Measurements from ENCODE around the gene UST.
"Not testable (repeated sequence)": the region's sequence is repeated elsewhere in the genome, so short reads cannot be mapped to it uniquely, and the experiment has no call there.

Gene UST

DNA sequence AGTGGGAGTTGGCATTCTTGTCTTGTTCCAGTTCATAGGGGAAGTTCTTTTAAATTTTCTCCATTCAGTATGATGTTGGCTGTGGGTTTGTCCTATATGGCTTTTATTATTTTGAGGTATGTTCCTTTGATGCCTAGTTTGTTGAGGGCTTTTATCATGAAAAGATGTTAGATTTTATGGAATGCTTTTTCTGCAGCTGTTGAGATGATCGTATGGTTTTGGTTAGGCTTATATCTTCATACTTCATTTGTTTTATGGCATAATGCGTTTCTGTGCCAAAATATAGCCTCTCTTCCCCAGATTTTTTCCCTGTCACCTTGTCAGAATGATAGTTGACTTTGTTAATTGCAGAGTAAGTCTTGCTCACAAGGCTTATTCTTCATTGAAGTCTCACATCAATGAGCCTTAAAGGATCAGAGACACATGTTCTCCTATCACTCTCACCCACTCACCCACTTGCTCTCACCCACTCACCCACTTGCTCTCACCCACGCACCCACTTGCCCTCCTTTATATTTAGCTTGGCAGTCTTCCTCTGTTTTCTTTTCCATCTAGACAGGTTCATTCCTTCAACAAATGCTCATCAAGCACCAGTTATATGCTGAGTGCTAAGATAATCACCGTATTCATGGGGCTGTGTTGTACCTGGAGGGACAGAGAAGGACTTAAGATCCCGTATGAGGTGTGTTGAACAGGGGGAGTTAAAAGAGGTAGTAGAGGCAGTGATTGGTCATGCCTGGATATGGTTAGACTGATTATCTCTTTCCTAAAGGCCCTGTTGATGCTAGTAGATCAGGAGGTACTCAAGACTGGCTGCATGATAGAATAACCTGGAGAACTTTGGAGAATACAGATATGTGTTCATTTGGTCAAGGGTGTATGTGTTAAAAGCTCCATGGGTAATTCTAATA is 19.3 kb downstream of the UST start:
- DNase-seq, result no peak

DNA sequence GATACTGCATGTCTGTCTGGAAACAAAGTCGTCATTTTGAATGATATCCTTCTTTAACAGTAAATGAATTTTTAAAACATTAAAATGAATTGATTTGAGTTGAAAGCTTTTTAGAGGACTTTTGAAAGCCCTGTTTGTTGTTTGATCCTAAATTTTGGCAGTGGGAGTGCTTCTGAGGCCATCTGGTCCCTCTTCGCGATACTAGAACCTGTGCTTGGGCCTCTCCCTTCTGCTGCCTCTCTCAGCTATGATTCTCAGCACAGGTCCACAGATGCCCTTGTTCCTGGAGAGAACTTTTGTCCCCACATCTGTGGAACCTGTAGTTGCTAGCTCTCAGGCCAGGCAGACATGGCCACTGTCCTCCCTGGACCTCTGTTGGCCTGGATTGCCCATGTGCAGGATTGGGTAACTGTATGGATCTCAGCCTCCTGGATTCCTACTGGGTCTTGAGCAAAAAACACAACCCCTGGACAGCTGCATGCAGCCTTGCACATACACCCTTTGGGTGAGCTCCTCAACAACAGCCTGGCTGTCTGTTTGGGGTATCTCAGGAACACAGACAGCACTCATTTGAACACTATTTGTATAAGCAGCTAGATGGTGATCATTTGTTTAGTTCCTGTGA is 21.9 kb downstream of the UST start:
- DNase-seq, result no peak

DNA sequence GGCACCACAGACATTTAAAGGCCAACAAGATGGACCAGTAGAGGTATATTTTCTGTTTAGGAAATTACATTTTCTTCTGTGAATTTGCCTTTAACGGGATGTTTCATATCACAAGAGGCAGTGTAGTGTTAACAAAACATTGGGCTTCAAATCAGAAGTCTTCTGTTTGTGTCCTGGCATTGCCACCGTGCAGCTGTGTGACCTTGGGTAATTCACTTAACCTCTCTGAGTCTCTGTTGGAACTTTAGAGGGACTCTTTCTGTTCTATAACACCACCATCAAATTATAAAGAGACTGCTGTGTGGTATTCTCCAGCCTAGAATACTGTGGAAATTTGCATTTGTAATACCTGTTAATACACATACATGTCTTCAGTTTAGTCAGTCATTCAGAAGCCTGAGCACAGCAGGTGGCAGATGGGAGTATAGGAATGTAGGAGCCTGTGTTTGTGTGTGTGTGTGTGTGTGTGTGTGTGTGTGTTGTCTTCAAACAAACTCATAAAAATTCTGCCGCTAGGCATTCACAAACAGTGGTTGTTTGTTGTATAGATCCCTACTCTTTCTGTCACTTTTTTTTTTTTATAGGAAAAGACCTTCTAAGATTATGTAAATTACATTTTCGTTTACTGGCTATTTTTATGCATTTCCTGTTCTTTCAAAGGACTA is 22.6 kb downstream of the UST start:
- no peak for DNase-seq

DNA sequence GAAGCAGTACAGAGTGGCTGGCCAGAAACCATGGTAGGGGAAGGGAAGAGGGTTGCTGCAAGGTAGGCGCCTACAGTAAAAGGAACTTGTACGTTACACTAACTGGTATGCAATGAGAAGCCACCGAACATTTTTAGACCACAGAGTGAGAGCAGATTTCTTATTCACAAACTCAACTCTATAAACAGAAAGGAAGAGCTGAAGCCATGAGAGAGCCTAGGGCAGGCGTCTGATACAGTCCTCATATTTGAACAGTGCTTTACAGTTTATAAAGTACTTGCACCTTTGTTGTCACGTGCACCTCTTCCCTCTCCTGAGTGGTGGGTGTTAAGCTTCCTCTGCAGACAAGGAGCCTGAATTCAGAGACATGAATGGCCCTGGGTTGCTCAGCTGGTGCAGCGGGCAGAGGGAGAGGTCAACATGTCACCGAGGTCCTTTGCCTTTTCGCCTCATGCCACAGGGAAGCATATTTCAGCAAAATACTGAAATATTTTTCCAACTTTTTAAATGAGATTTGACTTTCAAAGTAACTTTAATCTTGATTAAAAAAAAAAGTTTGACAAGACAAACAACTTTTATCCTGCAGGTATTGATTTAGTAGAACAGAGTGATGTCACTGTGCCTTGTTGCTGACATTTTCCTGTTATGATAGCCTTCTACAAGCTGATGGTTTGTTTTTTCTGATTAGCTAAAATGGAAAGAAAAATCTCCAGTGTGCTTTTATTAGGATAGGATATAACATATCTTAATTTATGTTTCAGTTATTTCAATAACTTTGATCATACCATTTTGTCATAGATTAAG is 23.8 kb downstream of the UST start:
- DNase-seq, result no peak

DNA sequence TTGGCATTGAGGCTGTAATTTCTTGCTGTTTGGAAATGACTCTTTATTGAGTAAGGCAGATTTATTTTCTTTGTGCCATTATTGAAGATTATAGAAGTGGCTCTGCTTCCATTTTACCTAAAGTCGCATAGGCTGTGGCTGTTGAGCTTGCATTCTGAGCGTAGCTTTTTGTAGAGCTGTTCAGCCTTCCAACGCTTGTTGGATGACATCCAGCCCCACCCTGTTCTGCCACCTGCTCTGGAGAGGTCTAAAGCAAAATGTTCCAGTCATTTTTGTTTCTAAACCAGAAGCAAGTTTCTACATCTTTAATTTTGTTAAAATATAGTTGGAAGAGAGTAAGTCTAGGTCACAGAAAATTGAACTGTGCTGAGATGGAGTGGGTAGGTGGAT is 24.4 kb downstream of the UST start:
- DNase-seq, result no peak

DNA sequence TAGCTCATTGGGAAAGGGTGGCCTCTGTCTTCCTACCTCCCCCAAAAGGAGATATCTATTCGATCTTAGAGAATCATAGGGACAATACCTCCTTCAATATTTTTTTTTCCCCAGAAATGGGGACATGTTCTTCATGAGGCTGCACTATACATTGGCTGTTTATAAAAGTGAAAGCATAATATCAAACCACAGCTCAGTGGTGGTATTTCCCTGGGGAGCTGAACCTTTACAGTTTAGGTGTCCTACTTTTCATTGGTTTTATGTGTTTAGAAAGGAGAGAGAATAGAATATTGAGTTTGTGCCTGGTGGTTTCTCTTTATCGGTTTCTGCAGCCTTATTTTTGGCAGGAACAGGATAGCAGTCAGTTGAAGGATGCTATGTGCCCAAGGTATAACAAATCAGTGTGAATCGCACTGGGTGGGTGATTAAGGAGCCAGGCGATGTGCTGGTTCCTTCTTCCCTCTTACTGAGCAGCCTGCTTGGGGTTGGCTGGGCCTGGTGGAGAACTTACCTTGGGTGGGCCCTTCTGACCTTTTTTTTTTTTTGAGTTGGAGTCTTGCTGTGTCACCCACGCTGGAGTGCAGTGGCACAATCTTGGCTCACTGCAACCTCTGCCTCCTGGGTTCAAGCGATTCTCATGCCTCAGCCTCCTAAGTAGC is 25.2 kb downstream of the UST start:
- DNase-seq, result no peak

DNA sequence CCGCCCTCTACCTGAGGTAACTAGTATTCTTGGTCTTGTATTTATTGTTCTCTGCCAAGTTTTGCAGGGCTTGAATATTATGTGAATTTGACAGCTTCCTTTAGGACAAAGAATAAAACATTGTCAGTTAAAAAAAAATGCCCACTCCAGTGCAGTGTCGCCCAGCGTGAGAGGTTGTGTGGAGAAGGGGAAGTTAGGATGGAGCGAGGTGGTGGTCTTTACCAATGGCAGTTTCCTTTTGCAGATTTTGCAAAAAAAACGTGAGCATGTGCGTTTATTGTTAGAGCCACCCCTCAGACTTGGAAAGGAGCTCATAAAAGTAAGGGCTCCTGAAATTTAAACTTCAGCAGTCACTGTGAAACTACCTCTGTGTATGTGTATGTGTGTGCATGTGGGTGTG is 28.3 kb downstream of the UST start:
- no peak for DNase-seq

DNA sequence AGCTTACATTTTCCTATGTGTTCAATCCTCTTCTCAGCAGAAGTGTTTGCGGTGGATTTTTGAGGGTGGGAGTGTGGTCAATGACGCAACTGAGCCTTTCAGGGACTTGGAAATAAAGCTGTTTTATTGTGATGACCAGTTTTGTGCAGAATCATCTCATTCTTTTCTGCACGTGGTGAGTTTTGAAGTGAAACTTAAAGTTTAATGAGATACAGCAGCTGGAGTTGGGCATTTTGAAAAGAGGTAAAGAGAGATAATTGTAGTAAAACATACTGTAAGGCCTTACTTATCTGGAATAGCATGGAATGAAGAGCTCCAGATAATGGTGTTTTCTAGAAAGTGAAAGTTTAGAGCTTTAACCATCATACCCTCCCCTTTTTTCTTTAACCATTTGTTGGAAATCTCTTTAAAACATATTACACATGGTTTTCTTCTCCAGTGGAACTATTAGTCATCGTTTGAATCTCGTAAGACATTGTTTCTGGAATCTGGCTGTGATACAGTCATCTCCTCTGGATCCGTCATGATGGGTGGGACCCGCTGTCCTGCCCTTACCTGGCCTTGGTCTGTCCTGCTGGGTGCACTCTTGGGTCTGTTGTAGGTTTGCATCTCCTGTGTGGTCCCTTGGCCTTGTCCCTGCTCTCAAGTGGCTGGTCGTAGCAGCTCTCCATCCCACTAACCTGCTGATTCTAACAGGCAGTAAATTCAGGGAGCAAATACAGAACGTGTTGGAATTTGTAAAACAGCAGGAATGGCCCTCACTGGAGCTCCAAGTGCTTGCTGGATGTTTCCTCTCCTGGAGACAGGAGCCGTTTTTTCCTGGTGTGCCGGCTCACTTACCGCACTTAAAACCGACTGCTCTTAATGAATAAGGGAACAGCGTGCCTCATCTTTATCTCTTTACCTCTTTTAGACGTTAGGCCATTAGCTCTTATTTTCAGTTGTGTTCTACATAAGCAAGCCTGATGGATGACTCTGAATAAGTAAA is 29.8 kb downstream of the UST start:
- DNase-seq, result no peak

DNA sequence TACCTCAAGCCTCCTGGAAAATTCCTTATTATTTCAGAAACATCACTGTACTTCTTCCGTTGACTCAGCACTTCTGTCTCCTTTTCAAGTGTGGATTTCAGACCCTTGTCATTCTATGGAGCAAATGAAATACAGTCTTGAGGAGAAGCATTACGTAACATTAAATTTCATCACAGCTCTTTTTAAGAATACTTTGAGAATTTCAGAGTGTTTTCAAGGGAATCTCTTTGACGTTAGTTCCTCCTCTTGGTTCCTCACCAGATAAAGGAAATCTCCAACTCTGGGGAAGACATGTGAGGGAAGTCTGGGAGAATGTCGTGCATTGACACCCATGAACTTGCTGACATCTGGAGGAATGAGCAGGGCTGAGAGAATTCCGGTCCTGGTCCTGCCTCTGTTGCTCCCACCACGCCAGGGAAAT is 32.3 kb downstream of the UST start:
- no peak for DNase-seq

DNA sequence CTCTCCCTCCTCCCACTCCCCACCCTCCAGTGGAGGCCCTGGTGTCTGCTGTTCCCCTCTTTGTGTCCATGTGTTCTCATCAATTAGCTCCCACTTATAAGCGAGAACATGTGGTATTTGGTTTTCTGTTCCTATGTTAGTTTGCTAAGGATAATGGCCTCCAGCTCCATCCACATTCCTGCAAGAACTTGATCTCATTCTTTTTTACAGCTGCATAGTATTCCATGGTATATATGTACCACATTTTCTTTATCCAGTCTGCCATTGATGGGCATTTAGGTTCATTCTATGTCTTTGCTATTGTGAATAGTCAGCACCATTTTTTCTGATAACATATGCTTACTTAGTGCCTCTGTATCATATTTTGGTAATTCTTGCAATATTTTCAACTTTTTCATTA is 33.6 kb downstream of the UST start:
- DNase-seq, result not testable (repeated sequence)

DNA sequence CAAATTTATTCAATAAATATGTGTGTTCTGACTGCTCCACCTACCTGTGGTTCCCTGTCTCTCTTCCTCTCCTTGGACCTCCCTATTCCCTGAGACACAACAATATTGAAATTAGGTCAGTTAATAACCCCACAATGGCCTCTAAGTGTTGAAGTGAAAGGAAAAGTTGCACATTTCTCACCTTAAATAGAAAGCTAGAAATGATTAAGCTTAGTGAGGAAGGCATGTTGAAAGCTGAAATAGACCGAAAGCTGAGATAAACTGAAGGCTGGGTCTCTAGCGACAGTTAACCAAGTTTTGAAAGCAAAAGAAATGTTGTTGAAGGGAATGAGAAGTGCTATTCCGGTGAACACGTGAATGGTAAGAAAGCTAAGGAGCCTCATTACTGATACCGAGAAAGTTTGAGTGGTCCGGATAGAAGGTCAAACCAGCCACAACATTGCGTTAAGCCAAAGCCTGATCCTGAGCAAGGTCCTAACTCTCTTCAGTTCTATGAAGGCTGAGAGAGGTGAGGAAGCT is 34.1 kb downstream of the UST start:
- no peak for DNase-seq

DNA sequence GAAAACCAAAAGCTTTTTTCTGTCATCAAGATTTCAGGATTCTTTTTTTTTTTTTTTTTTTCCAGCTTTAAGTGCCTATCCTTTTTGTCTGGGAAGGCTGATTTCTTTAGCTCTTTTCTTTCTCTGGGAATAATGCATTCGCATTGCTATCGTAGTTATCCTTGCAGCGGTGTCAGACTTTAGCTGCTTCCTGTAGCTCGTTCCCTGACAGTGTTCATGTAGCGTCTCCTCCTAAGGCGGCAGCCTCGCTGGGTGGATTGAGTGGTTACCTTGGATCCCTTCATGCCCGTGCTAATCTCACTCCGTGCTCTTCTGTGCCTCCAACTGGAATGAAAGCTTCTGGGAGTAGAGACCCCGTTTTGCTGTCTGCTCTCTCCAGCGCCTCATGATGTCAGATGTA is 43.1 kb downstream of the UST start:
- no peak for DNase-seq

DNA sequence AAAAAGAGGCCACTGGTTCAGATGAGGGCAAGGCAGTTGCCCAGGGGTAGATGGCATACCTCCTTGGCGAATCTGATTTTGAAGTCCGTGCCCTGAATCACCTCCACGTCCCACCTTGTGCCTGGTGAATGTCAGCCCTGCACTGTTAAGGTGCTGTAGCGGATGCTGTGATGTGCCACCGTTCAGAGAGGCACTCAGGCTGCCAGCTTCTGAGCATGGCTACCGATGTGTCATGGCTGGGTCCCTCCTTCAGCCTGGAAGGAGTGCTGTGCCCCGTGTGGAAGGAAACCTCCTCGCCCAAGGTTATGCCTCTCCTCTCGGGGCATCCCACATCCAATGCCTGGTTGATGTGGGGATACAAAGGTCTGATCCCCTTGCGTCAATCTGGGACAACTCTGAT is 43.6 kb downstream of the UST start:
- peak; percentile 12 for DNase-seq

DNA sequence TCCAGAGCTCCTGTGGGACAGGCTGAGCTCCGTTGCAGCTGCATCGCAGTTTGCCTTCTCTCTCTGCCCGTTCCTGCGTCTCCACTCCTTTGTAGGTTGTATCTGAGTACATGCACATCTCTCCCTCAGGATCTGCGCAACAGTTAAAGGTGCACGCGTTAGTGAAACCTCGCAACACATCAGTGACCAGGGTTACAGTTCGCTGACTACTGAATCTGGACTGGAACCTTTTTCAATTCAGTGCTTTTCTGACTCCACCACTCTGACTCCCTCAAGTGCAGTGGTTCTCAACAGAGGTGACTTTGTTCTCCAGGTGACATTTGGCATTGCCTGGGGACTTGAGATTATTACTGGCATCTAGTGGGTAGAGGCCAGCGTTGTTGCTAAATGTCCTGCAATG is 44.0 kb downstream of the UST start:
- DNase-seq, result peak; percentile 17

DNA sequence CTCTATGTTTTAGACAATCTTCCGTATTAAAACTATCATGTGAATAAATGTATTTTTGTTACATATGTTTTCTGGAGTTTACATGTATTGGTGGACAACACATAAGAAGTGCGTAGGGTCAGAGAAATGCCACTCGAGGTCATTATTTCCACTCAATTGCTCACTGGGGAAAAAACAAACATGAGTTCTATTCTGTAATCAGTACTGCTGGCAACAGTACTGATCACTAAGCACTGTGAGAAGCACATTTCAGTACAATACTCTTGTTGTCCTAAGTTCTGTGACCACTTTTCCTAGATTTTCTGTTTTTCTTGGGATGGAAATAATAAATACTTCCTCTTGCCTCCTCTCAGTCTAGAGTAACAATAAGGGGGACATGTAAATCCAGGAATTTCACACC is 44.5 kb downstream of the UST start:
- no peak for DNase-seq

DNA sequence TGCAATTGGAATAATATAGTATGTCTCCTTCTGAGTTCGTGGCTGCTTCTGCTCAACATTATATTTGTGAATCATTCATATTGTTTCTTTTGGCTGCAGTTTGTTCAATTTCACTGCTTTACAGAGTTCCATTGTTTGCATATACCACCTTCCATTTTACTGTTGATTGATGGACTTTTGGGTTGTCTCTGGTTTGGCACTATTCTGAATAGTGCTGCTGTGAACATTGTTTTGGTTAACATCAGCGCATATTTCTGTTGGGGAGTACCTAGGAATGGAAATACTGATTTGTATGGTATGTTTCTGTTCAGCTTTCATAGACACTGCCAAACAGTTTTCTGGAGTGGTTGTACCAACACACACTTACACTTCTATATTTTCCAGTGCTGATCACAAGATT is 46.9 kb downstream of the UST start:
- no peak for DNase-seq

DNA sequence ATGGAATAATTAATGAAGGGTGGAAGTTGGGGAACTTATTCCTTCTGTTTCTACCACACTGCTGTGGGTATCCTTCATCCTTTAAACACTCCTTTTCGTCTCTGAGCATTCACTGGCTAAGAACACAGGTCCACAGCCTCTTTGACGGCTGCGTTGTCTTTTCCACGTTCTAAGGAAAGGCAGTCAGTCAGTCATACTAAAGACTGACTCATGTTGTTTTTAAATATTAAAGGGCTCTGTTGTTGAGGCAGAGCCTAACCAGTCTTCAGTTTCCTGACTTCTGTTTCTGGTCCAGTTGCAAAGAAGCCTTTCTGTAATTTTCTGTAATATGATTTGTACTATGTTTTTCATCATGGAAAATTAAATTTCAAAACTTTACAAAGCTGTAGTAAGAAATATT is 48.0 kb downstream of the UST start:
- no peak for DNase-seq

DNA sequence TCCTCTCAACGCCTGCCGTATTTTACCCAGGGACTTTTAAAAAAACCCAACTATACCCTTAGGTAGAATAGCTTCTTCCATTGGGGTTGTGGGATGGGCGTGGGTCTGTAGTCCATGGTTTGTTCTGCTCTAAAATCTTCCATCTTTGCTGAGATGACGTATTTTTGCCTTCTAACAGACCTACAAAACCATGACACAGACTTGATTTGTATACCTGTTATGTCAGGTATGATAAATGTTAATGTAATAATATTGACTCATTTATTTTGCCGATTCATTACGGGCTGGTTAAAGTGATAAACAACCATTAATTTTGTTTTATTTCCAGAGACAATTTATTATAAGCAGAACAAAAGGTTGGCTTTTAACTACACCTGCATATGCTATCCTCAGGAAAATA is 48.7 kb downstream of the UST start:
- no peak for DNase-seq

DNA sequence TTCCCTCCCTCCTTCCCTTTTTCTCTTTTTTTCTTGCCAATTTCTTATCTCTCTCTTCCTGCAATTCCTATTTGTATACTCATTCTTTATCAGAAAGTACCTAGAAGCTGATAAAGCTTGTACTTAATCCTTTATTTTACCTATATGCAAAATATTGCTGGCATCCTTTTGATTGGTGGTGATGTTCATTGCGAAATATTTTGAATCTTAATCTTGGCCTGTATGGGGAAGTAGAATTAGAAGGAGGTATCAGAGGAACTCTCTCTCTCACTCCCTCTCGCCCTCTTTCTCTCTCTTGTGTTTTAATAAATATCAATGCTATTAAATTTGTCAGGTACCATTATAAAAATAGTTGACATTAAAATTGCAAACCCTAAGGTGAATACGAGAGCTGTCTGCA is 52.8 kb downstream of the UST start:
- no peak for DNase-seq

DNA sequence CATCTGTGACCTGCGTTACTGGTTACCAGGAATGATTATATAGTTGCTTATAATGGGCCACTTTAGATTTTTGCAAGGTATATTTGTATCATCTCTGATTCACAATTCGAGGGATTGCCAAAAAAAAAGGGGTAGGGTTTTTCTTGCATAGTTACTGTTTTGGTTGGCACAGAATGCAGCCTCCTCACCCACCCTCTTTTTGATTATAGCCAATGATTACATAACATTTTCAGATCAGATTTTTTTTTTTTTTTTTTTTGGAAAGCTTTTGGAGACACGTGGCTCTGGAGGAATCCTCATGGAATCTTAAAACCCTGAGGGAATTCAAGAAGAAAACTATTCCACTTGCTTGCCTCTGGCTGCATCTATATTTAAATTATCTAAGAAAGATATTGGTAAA is 53.7 kb downstream of the UST start:
- DNase-seq, result no peak

DNA sequence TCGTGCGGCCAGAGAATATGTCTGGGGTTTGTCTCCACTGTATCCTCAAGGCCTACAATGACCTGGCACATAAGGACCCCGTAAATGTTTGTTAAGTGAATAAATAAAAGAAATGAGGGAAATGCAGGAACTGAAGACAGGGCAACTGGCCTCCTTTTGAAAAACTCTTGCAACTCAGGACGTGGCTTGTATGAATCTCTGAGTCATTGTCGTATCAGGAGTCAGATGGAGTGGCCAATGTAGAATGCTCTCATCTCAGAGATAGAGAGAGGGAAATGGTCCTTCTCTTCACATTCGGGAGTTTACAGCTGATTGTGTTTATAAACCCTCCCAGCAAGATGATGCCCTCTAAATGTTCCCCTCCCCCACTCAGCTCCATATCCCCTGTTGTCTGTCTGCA is 57.1 kb downstream of the UST start:
- no peak for DNase-seq
